Measurements from ENCODE around the gene PNMA8B.
"Not testable (repeated sequence)": the region's sequence is repeated elsewhere in the genome, so short reads cannot be mapped to it uniquely, and the experiment has no call there.

Gene PNMA8B

GRCh38 chr19:46513461-46514236, 18.0 kb upstream of the PNMA8B start:
- peak; percentile 72 for DNase-seq

- no peak for DNase-seq
Observed at GRCh38 chr19:46511237-46511636, 15.6 kb upstream of the PNMA8B start.

- no peak for DNase-seq
Observed at GRCh38 chr19:46508206-46508605, 12.5 kb upstream of the PNMA8B start.

GRCh38 chr19:46503848-46504453, 8.3 kb upstream of the PNMA8B start:
- DNase-seq, result no peak

- DNase-seq, result no peak
Observed at GRCh38 chr19:46502891-46503290, 7.2 kb upstream of the PNMA8B start.

GRCh38 chr19:46499692-46500091, 4.0 kb upstream of the PNMA8B start:
- DNase-seq, result no peak

- DNase-seq, result no peak
Observed at GRCh38 chr19:46497773-46498172, 2.1 kb upstream of the PNMA8B start.

- not testable (repeated sequence) for DNase-seq
Observed at GRCh38 chr19:46496886-46497285, 1.2 kb upstream of the PNMA8B start.

- no peak for DNase-seq
Observed at GRCh38 chr19:46496304-46496703, 637 bp upstream of the PNMA8B start.

GRCh38 chr19:46494941-46495785, 504 bp downstream of the PNMA8B start:
- no peak for DNase-seq

GRCh38 chr19:46494146-46494940, 1.3 kb downstream of the PNMA8B start:
- no peak for DNase-seq

GRCh38 chr19:46493236-46494145, 2.2 kb downstream of the PNMA8B start:
- DNase-seq, result peak; percentile 15

GRCh38 chr19:46492841-46493235, 2.8 kb downstream of the PNMA8B start:
- DNase-seq, result no peak

GRCh38 chr19:46491975-46492682, 3.5 kb downstream of the PNMA8B start:
- no peak for DNase-seq

- no peak for DNase-seq
Observed at GRCh38 chr19:46490774-46491173, 4.9 kb downstream of the PNMA8B start.

- DNase-seq, result no peak
Observed at GRCh38 chr19:46489445-46490272, 6.0 kb downstream of the PNMA8B start.

GRCh38 chr19:46488551-46488950, 7.1 kb downstream of the PNMA8B start:
- no peak for DNase-seq

GRCh38 chr19:46487802-46488445, 7.7 kb downstream of the PNMA8B start:
- peak; percentile 70 for DNase-seq

- no peak for DNase-seq
Observed at GRCh38 chr19:46487178-46487801, 8.4 kb downstream of the PNMA8B start.

Data from CD4-positive, alpha-beta T cell treated with Interleukin-21 for 1 hour (primary cell).